Ovary (tissue), 9 donors: ENCODE results near the gene RAB2B. TPM values are rescaled to one million over a fixed set of nuclear protein-coding genes. Genes with fewer than 3 reads are reported as not detected.

Experiments
- DNase-seq, 5 donors: peaks; one replicate each; pipeline ENCODE4 v3.0.0-alpha.2; 2019 to 2020
- H3K27ac ChIP-seq, 2 donors: fragments of 200-600 bp; one replicate each; pipeline versions ENCODE4 v1.5.1 to v1.8.0; 2019 to 2022
- H3K27me3 ChIP-seq: fragments of 200-600 bp; one replicate; pipeline ENCODE4 v1.8.0; 2022
- H3K36me3 ChIP-seq: fragments of 200-600 bp; sonication (generic); one replicate; pipeline ENCODE4 v1.5.1; 2019
- H3K4me1 ChIP-seq: one replicate; pipeline ENCODE4 v1.8.1; 2013; ENCODE audit warnings: mild to moderate bottlenecking, moderate library complexity; ENCODE audit not compliant: insufficient read depth
- H3K4me3 ChIP-seq: fragments of 200-600 bp; sonication (generic); one replicate; pipeline ENCODE4 v1.5.1; 2017
- H3K9me3 ChIP-seq, 2 donors: fragments of 200-600 bp in 1 of 2; sonication (generic) in 1 of 2; one replicate each; pipeline versions ENCODE4 v1.5.1 to v1.8.1; 2013 to 2019; ENCODE audit warnings: mild to moderate bottlenecking in 1 of 2, moderate library complexity in 1 of 2
- CTCF ChIP-seq, 3 donors: fragments of 450-650 bp in 2 of 3; fragments of 200-600 bp in 1 of 3; IDR thresholded peaks; one replicate each; pipeline versions ENCODE4 v1.5.1 to v1.8.0; 2016 to 2022; ENCODE audit warnings: antibody characterized with exemption in 3 of 3, mild to moderate bottlenecking in 1 of 3
- EP300 ChIP-seq: sonication (generic); formaldehyde crosslinking; IDR thresholded peaks from one replicate; pipeline ENCODE4 v1.6.1; 2017; ENCODE audit warnings: antibody characterized with exemption
- POLR2A ChIP-seq: fragments of 450-650 bp; IDR thresholded peaks from one replicate; pipeline ENCODE4 v1.6.1; 2017; ENCODE audit warnings: antibody characterized with exemption, mild to moderate bottlenecking, moderate library complexity
- WGBS, 3 donors: extraction: QIAGEN DNeasy Blood & Tissue Kit in 1 of 3; methylation state at CpG; one replicate each; pipeline versions ENCODE4 v1.1.5 to v1.1.7; 2013 to 2017; 5-methylcytosine and 5-hydroxymethylcytosine counted together
- intact Hi-C, 4 donors: fragments of 100-400 bp; cut with DNase I; formaldehyde crosslinking; loops; one replicate each; pipeline versions ENCODE4 v1.11.0 to v1.15.1; 2022 to 2023
- polyA plus RNA-seq, 2 donors: library from polyadenylated mRNA; stranded (reverse); fragments of 200-250 nt in 1 of 2; fragments of 350-450 nt in 1 of 2; fragmentation: Illumina TruSeq in 1 of 2; extraction: RNeasy Lipid Tissue Mini Kit (QIAGEN cat#74804) in 1 of 2; gene quantifications; one replicate each; pipeline ENCODE4 v1.2.3, GENCODE V29; 2013 to 2014
- total RNA-seq, 7 donors: library from RNA; depleted of rRNA in 2 of 7; stranded (reverse); fragments of >200 nt in 2 of 7; fragmentation: NEBNext Ultra II Directional in 3 of 7; extraction: Animal tissue kit (Norgen Biotek cat#: 25700) in 3 of 7; gene quantifications; one replicate each; pipeline versions ENCODE4 v1.1.0 to v1.2.4, GENCODE V29; 2016 to 2023
- donor health status: DM: no; HTN: no; CAD: no; lungs with moderate emphysema.
- donor health status: DM: no; HTN: no; CAD: no.
- donor health status: Bipolar disorder and iron deficiency.
- donor health status: DM: yes; HTN: yes; CAD: no.
- donor health status: DM: no; HTN: no; CAD: no.
- donor health status: DM: yes; HTN: yes; CAD: no.

The RAB2B gene
- total and polyA plus RNA-seq, 9 donors, result 15.8 to 53.7 (median 25.0) TPM

GRCh38 chr14:21503376-21503775, 26.6 kb upstream of the RAB2B start:
- Histone ChIP-seq H3K9me3 (no peaks in the 10 kb centered on the region), H3K4me1 (peaks cover 2% of the 10 kb centered on the region), H3K36me3 (no peaks in the 10 kb centered on the region), H3K27ac (no peak overlapping the region), H3K4me3 (no peak overlapping the region), H3K27me3 (no peaks in the 10 kb centered on the region)
- DNase-seq, result no peak
- TF ChIP-seq EP300, result no peak
- no peak for TF ChIP-seq POLR2A
- no peak for TF ChIP-seq CTCF (IDR thresholded peaks at IDR 0.05)
- WGBS, 3 donors, result 70 to 84% (median 83%) methylated on average over 4 of the region's 4 CpGs
- intact Hi-C loops, result no loop called here

GRCh38 chr14:21501568-21501967, 24.8 kb upstream of the RAB2B start:
- H3K9me3 ChIP-seq, result no peaks in the 10 kb centered on the region
- H3K36me3 ChIP-seq, result no peaks in the 10 kb centered on the region
- no peak for DNase-seq
- H3K27me3 ChIP-seq, result no peaks in the 10 kb centered on the region
- H3K4me1 ChIP-seq, result no peaks in the 10 kb centered on the region
- 88 to 89% (median 89%) methylated on average over 5 of the region's 5 CpGs for WGBS, 3 donors
- H3K4me3 ChIP-seq, result no peak overlapping the region
- H3K27ac ChIP-seq, result no peak overlapping the region
- TF ChIP-seq CTCF (IDR thresholded peaks at IDR 0.05), result no peak
- intact Hi-C loops, result no loop called here

GRCh38 chr14:21498540-21499526, 22.1 kb upstream of the RAB2B start:
- H3K4me1 ChIP-seq, result no peaks in the 10 kb centered on the region
- WGBS, 3 donors, result 60 to 62% (median 61%) methylated on average over 5 of the region's 5 CpGs
- no peak overlapping the region for H3K27ac ChIP-seq
- H3K27me3 ChIP-seq, result no peaks in the 10 kb centered on the region
- no peak overlapping the region for H3K4me3 ChIP-seq
- TF ChIP-seq CTCF (IDR thresholded peaks at IDR 0.05) (peak in 1 of 3 donors; percentile 20), EP300 (no peak)
- intact Hi-C loops, result no loop called here
- H3K36me3 ChIP-seq, result no peaks in the 10 kb centered on the region
- DNase-seq, result no peak
- no peaks in the 10 kb centered on the region for H3K9me3 ChIP-seq

GRCh38 chr14:21496453-21496852, 19.7 kb upstream of the RAB2B start:
- intact Hi-C loops, result no loop called here
- H3K36me3 ChIP-seq, result no peaks in the 10 kb centered on the region
- no peaks in the 10 kb centered on the region for H3K9me3 ChIP-seq
- no peak for DNase-seq
- H3K4me1 ChIP-seq, result no peaks in the 10 kb centered on the region
- H3K27me3 ChIP-seq, result no peaks in the 10 kb centered on the region
- no peak overlapping the region for H3K4me3 ChIP-seq
- no peak overlapping the region for H3K27ac ChIP-seq
- TF ChIP-seq CTCF (IDR thresholded peaks at IDR 0.05) (no peak), POLR2A (no peak), EP300 (no peak)
- WGBS, 3 donors, result 63 to 77% (median 64%) methylated on average over 2 of the region's 2 CpGs
